Measurements from ENCODE around the gene ZFP92. TPM values are rescaled to one million over a fixed set of nuclear protein-coding genes. Genes with fewer than 3 reads are reported as not detected.

ZFP92 gene
- total RNA-seq, 1 donor from 2014 or later, result 0.49 TPM

GRCh38 chrX:153448556-153449367 is 37.5 kb downstream of the ZFP92 start:
- Histone ChIP-seq H3K27me3 (ENCODE audit: low read depth) (no peaks in the 10 kb centered on the region), H3K36me3 (peaks cover 4% of the 10 kb centered on the region), H3K4me3 (no peak overlapping the region), H3K4me1 (no peaks in the 10 kb centered on the region), H3K9me3 (replicated peaks) (no peaks in the 10 kb centered on the region), H3K27ac (replicated peaks) (no peak overlapping the region)
- no peak for TF ChIP-seq CTCF (IDR thresholded peaks at IDR 0.05; ENCODE audit: borderline replicate concordance)
- no peak for DNase-seq
- intact Hi-C loops (cut with micrococcal nuclease), result no loop called here

- intact Hi-C loops (cut with micrococcal nuclease), result no loop called here
- TF ChIP-seq CTCF (IDR thresholded peaks at IDR 0.05; ENCODE audit: borderline replicate concordance), result no peak
- no peak for DNase-seq
- Histone ChIP-seq H3K9me3 (replicated peaks) (no peaks in the 10 kb centered on the region), H3K4me3 (no peak overlapping the region), H3K27me3 (ENCODE audit: low read depth) (no peaks in the 10 kb centered on the region), H3K36me3 (peaks cover 9% of the 10 kb centered on the region), H3K4me1 (no peaks in the 10 kb centered on the region), H3K27ac (replicated peaks) (no peak overlapping the region)
Observed at GRCh38 chrX:153449368-153450113, 38.3 kb downstream of the ZFP92 start.

- Histone ChIP-seq H3K27ac (replicated peaks) (no peak overlapping the region), H3K27me3 (ENCODE audit: low read depth) (no peaks in the 10 kb centered on the region), H3K4me3 (no peak overlapping the region), H3K4me1 (no peaks in the 10 kb centered on the region), H3K9me3 (replicated peaks) (no peaks in the 10 kb centered on the region), H3K36me3 (peaks cover 13% of the 10 kb centered on the region)
- intact Hi-C loops (cut with micrococcal nuclease), result no loop called here
- DNase-seq, result no peak
- TF ChIP-seq CTCF (IDR thresholded peaks at IDR 0.05; ENCODE audit: borderline replicate concordance), result no peak
Observed at GRCh38 chrX:153450114-153450948, 39.1 kb downstream of the ZFP92 start.

- Histone ChIP-seq H3K4me3 (no peak overlapping the region), H3K36me3 (peaks cover 16% of the 10 kb centered on the region), H3K27ac (replicated peaks) (no peak overlapping the region), H3K27me3 (ENCODE audit: low read depth) (no peaks in the 10 kb centered on the region), H3K9me3 (replicated peaks) (no peaks in the 10 kb centered on the region), H3K4me1 (no peaks in the 10 kb centered on the region)
- intact Hi-C loops (cut with micrococcal nuclease), result no loop called here
- DNase-seq, result no peak
- no peak for TF ChIP-seq CTCF (IDR thresholded peaks at IDR 0.05; ENCODE audit: borderline replicate concordance)
Observed at GRCh38 chrX:153450949-153451277, 39.6 kb downstream of the ZFP92 start.

- no peaks in the 10 kb centered on the region for H3K9me3 ChIP-seq (replicated peaks)
- intact Hi-C loops (cut with micrococcal nuclease), result no loop called here
- peaks cover 16% of the 10 kb centered on the region for H3K36me3 ChIP-seq
- no peaks in the 10 kb centered on the region for H3K27me3 ChIP-seq (ENCODE audit: low read depth)
- H3K4me3 ChIP-seq, result no peak overlapping the region
- H3K4me1 ChIP-seq, result peaks cover 14% of the 10 kb centered on the region
- DNase-seq, result no peak
- H3K27ac ChIP-seq (replicated peaks), result no peak overlapping the region
- TF ChIP-seq CTCF (IDR thresholded peaks at IDR 0.05; ENCODE audit: borderline replicate concordance), result no peak
Observed at GRCh38 chrX:153454901-153455550, 43.8 kb downstream of the ZFP92 start.

Data from left ventricle myocardium inferior (tissue), 1 donor.